Activated CD8-positive, alpha-beta T cell treated with anti-CD3 and anti-CD28 coated beads for 36 hours (primary cell): ENCODE data around the gene CTSZ. TPM values are rescaled to one million over a fixed set of nuclear protein-coding genes. Genes with fewer than 3 reads are reported as not detected.
"Not testable (repeated sequence)": the region's sequence is repeated elsewhere in the genome, so short reads cannot be mapped to it uniquely, and the experiment has no call there.

Source experiments
- ATAC-seq: fragments of 200-7000 bp; cut with Tn5 transposase; one replicate; pipeline ENCODE4 v1.10.0; 2021; ENCODE audit warnings: mild to moderate bottlenecking, moderate library complexity
- CTCF ChIA-PET: fragments of 350-600 bp; sonication (Branson Sonifier 250); formaldehyde crosslinking; loops from one replicate; lab custom pipeline; 2021; ENCODE audit warnings: antibody characterized with exemption; lab: Charles Lee
- POLR2A ChIA-PET: fragments of 350-600 bp; sonication (Branson Sonifier 250); formaldehyde crosslinking; loops from one replicate; lab custom pipeline; 2021; ENCODE audit warnings: antibody characterized with exemption; lab: Charles Lee
- DNase-seq: peaks from one replicate; pipeline ENCODE4 v3.0.0-alpha.2; 2020
- H3K27ac Mint-ChIP-seq: one replicate; pipeline ENCODE4 v1.8.0; 2021; ENCODE audit warnings: mild to moderate bottlenecking, mixed read lengths
- H3K27me3 Mint-ChIP-seq: one replicate; pipeline ENCODE4 v1.8.0; 2021; ENCODE audit warnings: mixed read lengths
- H3K36me3 Mint-ChIP-seq: one replicate; pipeline ENCODE4 v1.8.0; 2021; ENCODE audit warnings: low read depth, mixed read lengths
- H3K4me1 Mint-ChIP-seq: one replicate; pipeline ENCODE4 v1.8.0; 2021; ENCODE audit warnings: low read depth, mixed read lengths
- H3K4me3 Mint-ChIP-seq: one replicate; pipeline ENCODE4 v1.8.0; 2021; ENCODE audit warnings: mild to moderate bottlenecking, moderate library complexity, mixed read lengths
- H3K9me3 Mint-ChIP-seq: one replicate; pipeline ENCODE4 v1.8.0; 2021; ENCODE audit warnings: mixed read lengths
- CTCF ChIP-seq: fragments of 200-600 bp; IDR thresholded peaks from one replicate; pipeline ENCODE4 v1.8.0; 2022; ENCODE audit warnings: antibody characterized with exemption, mild to moderate bottlenecking
- intact Hi-C: fragments of 100-400 bp; cut with micrococcal nuclease; formaldehyde crosslinking; loops from one replicate; pipeline ENCODE4 v1.10.0; 2022
- total RNA-seq, 2 experiments: library from RNA; stranded (reverse); gene quantifications; one replicate each; pipeline ENCODE4 v1.2.3, GENCODE V29; 2021

CTSZ gene
- total RNA-seq, 2 experiments from 2014 or later: 17.9 to 18.4 TPM

- no peaks in the 10 kb centered on the region for H3K4me1 Mint-ChIP-seq
- H3K27ac Mint-ChIP-seq: no peak overlapping the region
- DNase-seq: no peak
- ChIA-PET CTCF (interaction anchor here (1.3 kb wide), 1 partner anchor 20 kb away, joined by 3 read pairs; no protein-coding TSS in a partner anchor), POLR2A (no interaction called here)
- H3K9me3 Mint-ChIP-seq: no peaks in the 10 kb centered on the region
- H3K4me3 Mint-ChIP-seq: no peak overlapping the region
- no peak for TF ChIP-seq CTCF
- intact Hi-C loops: no loop called here
- no peaks in the 10 kb centered on the region for H3K27me3 Mint-ChIP-seq
- no peaks in the 10 kb centered on the region for H3K36me3 Mint-ChIP-seq
- ATAC-seq: no peak
Measured at GRCh38 chr20:58956078-58956477, 51.0 kb downstream of the CTSZ start.

DNA sequence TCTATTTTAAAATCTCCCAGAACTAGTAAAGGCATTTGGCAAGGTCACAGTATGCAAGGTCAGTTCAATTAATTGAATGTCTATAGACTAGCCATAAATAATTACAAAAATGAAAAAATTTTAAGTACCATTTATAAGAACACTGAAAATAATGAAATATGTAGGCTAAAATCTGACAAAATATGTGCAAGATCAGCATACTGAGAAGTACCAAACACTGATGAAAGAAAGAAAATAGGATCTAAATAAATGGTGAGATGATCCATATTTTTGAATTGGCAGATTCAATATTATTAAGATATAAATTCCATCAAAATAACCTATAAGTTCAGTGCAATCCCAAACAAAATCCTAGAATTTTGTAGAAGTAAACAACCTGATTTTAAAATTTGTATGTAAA is 54.0 kb downstream of the CTSZ start:
- no peak overlapping the region for H3K27ac Mint-ChIP-seq
- H3K4me1 Mint-ChIP-seq: no peaks in the 10 kb centered on the region
- CTCF ChIA-PET: no interaction called here
- no peak for DNase-seq
- POLR2A ChIA-PET: no interaction called here
- intact Hi-C loops: no loop called here
- H3K36me3 Mint-ChIP-seq: no peaks in the 10 kb centered on the region
- H3K4me3 Mint-ChIP-seq: no peak overlapping the region
- TF ChIP-seq CTCF: no peak
- ATAC-seq: no peak
- H3K27me3 Mint-ChIP-seq: peaks cover 3% of the 10 kb centered on the region
- H3K9me3 Mint-ChIP-seq: no peaks in the 10 kb centered on the region

- H3K36me3 Mint-ChIP-seq: no peaks in the 10 kb centered on the region
- no peak overlapping the region for H3K4me3 Mint-ChIP-seq
- intact Hi-C loops: no loop called here
- no peak for ATAC-seq
- no peak for DNase-seq
- H3K27ac Mint-ChIP-seq: no peak overlapping the region
- no peak for TF ChIP-seq CTCF
- no peaks in the 10 kb centered on the region for H3K9me3 Mint-ChIP-seq
- ChIA-PET POLR2A (no interaction called here), CTCF (no interaction called here)
- H3K27me3 Mint-ChIP-seq: peaks cover 3% of the 10 kb centered on the region
- H3K4me1 Mint-ChIP-seq: no peaks in the 10 kb centered on the region
Measured at GRCh38 chr20:58950603-58951002, 56.5 kb downstream of the CTSZ start.

GRCh38 chr20:58947797-58948388 is 59.2 kb downstream of the CTSZ start:
- CTCF ChIA-PET, ATAC-seq, H3K27me3 Mint-ChIP-seq, H3K4me1 Mint-ChIP-seq, intact Hi-C loops, H3K9me3 Mint-ChIP-seq, H3K4me3 Mint-ChIP-seq, H3K27ac Mint-ChIP-seq, POLR2A ChIA-PET, H3K36me3 Mint-ChIP-seq, DNase-seq: not testable (repeated sequence)

DNA sequence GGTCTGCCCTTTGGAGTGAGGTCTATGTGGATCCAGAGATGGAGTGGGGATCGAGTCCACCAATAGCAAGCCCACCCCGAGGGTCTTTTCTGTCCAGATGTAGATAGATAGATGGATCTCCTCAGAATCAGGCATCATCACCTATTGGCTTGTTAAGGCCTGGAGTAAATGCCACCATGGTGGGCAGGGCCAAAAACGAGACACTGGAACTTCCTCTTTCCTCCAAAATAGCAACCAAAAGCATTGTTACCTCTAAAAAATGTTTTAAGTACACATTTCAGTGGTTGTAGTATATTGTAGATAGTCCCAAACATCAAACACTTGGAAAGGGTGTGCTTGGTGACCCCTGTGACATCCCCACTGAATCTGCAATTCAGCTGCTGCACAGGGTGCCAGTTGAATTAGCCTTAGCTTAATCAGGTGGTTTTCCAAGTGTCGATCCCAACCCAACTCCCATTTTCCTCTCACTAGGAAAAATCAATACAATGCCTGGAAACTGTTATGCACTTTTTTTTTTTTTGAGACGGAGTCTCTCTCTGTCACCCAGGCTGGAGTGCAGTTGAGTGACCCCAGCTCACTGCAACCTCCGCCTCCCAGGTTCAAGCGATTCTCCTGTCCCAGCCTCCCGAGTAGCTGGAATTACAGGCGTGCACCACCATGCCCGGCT is 61.0 kb downstream of the CTSZ start:
- no peak overlapping the region for H3K4me3 Mint-ChIP-seq
- no peaks in the 10 kb centered on the region for H3K4me1 Mint-ChIP-seq
- no peak overlapping the region for H3K27ac Mint-ChIP-seq
- ATAC-seq (no peak), DNase-seq (no peak)
- POLR2A ChIA-PET: no interaction called here
- H3K27me3 Mint-ChIP-seq: peaks cover 3% of the 10 kb centered on the region
- intact Hi-C loops: no loop called here
- no peaks in the 10 kb centered on the region for H3K36me3 Mint-ChIP-seq
- CTCF ChIA-PET: no interaction called here
- H3K9me3 Mint-ChIP-seq: no peaks in the 10 kb centered on the region
- TF ChIP-seq CTCF: no peak

Other genes with a start within 250 kb of the CTSZ start
- gene GNAS-AS1, start 156.4 kb downstream of the CTSZ start, total RNA-seq: 1 to 10 TPM; 1.7 to 2.0 TPM
- 100 to 1,000 TPM; 703 to 723 TPM for gene GNAS, start 154.5 kb downstream of the CTSZ start, total RNA-seq
- gene NELFCD, start 26.0 kb downstream of the CTSZ start, total RNA-seq: 100 to 1,000 TPM; 106 to 120 TPM
- not detected for gene TUBB1, start 12.2 kb upstream of the CTSZ start, total RNA-seq
- 10 to 100 TPM; 67.4 to 68.8 TPM for gene ATP5F1E, start 25.1 kb upstream of the CTSZ start, total RNA-seq
- 100 to 1,000 TPM; 140 to 145 TPM for gene PRELID3B, start 35.5 kb upstream of the CTSZ start, total RNA-seq
- gene ZNF831, start 156.6 kb upstream of the CTSZ start, total RNA-seq: 10 to 100 TPM; 10.9 to 11.9 TPM